HepG2 (cell line): Measurements from ENCODE around the gene CISD3. TPM values are rescaled to one million over a fixed set of nuclear protein-coding genes. Genes with fewer than 3 reads are reported as not detected.
A peak's percentile ranks its signal among the peaks of the same experiment; 100 is the strongest.

Experiments
- ATF4 ChIP-seq, 2 experiments: fragments of 450-650 bp in 1 of 2; sonication (generic) in 1 of 2; formaldehyde crosslinking; IDR thresholded peaks; 2 replicates each; pipeline versions ENCODE4 v1.5.0 to v1.8.0; 2020 to 2022; ENCODE audit warnings: mild to moderate bottlenecking in 1 of 2, missing genetic modification reagents in 1 of 2
- ATF7 ChIP-seq, 2 experiments: fragments of 450-650 bp in 1 of 2; sonication (generic) in 1 of 2; formaldehyde crosslinking in 1 of 2; IDR thresholded peaks; 2 replicates each; pipeline versions ENCODE4 v1.4.0 to v1.6.1; 2016 to 2020; ENCODE audit warnings: antibody characterized with exemption in 1 of 2, mild to moderate bottlenecking in 1 of 2, missing genetic modification reagents in 1 of 2
- EP300 ChIP-seq, 3 experiments: sonication (generic) in 1 of 3; formaldehyde crosslinking in 1 of 3; IDR thresholded peaks; 2 replicates each; pipeline versions ENCODE4 v1.5.1 to v1.6.1; 2011 to 2020; ENCODE audit warnings: low read depth in 2 of 3, low read length in 2 of 3, borderline replicate concordance in 1 of 3, improper control_type of control experiment in 1 of 3, mild to moderate bottlenecking in 1 of 3, missing genetic modification reagents in 1 of 3, moderate library complexity in 1 of 3
- HNF1B ChIP-seq: sonication (generic); formaldehyde crosslinking; IDR thresholded peaks from 2 replicates; pipeline ENCODE4 v1.5.1; 2020; ENCODE audit warnings: mild to moderate bottlenecking, moderate library complexity, missing genetic modification reagents
- IKZF1 ChIP-seq: fragments of 450-650 bp; IDR thresholded peaks from 2 replicates; pipeline ENCODE4 v1.7.1; 2016
- KLF9 ChIP-seq: IDR thresholded peaks from 2 replicates; pipeline ENCODE4 v1.6.1; 2016; ENCODE audit warnings: low read depth
- MAX ChIP-seq: IDR thresholded peaks from 2 replicates; pipeline ENCODE4 v1.6.1; 2012; ENCODE audit warnings: inconsistent platforms
- NFE2L2 ChIP-seq: fragments of 150-350 bp; IDR thresholded peaks from 2 replicates; pipeline ENCODE4 v1.6.1; 2014; ENCODE audit warnings: low read length
- NFKBIZ ChIP-seq: IDR thresholded peaks from 2 replicates; pipeline ENCODE4 v1.6.1; 2018; ENCODE audit warnings: missing genetic modification reagents, missing compliant biosample characterization
- RARG ChIP-seq: sonication (generic); formaldehyde crosslinking; IDR thresholded peaks from 2 replicates; pipeline ENCODE4 v1.4.0; 2020; ENCODE audit warnings: low read depth, mild to moderate bottlenecking, missing genetic modification reagents
- RFXAP ChIP-seq: sonication (generic); formaldehyde crosslinking; IDR thresholded peaks from 2 replicates; pipeline ENCODE4 v1.4.0; 2020; ENCODE audit warnings: missing genetic modification reagents, borderline replicate concordance
- SIN3A ChIP-seq: IDR thresholded peaks from 2 replicates; pipeline ENCODE4 v1.6.1; 2011; ENCODE audit warnings: low read depth, mild to moderate bottlenecking, control low read depth, low read length, borderline replicate concordance
- SKI ChIP-seq: fragments of 450-650 bp; IDR thresholded peaks from one replicate; pipeline ENCODE4 v1.6.1; 2018; ENCODE audit warnings: mild to moderate bottlenecking; ENCODE audit not compliant: partially characterized antibody
- SNAI1 ChIP-seq: sonication (generic); formaldehyde crosslinking; IDR thresholded peaks from 2 replicates; pipeline ENCODE4 v1.5.0; 2020; ENCODE audit warnings: mild to moderate bottlenecking, missing genetic modification reagents, borderline replicate concordance
- SP140L ChIP-seq: sonication (generic); formaldehyde crosslinking; IDR thresholded peaks from 2 replicates; pipeline ENCODE4 v1.4.0; 2020; ENCODE audit warnings: missing genetic modification reagents, borderline replicate concordance
- TBX2 ChIP-seq: sonication (generic); formaldehyde crosslinking; IDR thresholded peaks from 2 replicates; pipeline ENCODE4 v1.5.0; 2020; ENCODE audit warnings: missing genetic modification reagents, mild to moderate bottlenecking, borderline replicate concordance
- ZNF878 ChIP-seq: sonication (generic); formaldehyde crosslinking; IDR thresholded peaks from 2 replicates; pipeline ENCODE4 v1.8.1; 2023; ENCODE audit warnings: mild to moderate bottlenecking, missing genetic modification reagents, moderate library complexity
- polyA plus RNA-seq, 8 experiments: library from polyadenylated mRNA; depleted of rRNA in 3 of 8; stranded (reverse) in 7 of 8; unstranded in 1 of 8; fragments of >200 nt; fragmentation: Illumina TruSeq in 4 of 8; extraction: Trizol in 4 of 8; gene quantifications; 2 replicates each; pipeline versions ENCODE4 v1.2.1 to v1.2.3, GENCODE V29; 2011 to 2016; ENCODE audit warnings: low read depth in 4 of 8, missing spikeins in 1 of 8, mixed read lengths in 1 of 8; ENCODE audit not compliant: insufficient read depth in 1 of 8
- total RNA-seq, 5 experiments: library from RNA; depleted of rRNA; stranded (reverse); fragments of >200 nt; fragmentation: Illumina TruSeq; extraction: Trizol; gene quantifications; 2 replicates each; pipeline ENCODE4 v1.2.3, GENCODE V29; 2016; ENCODE audit warnings: low read depth in 1 of 5
- TF ChIP-seq, protein P1 (sequence below): sonication (generic); formaldehyde crosslinking; IDR thresholded peaks from 2 replicates; pipeline ENCODE4 v1.4.0; 2020; ENCODE audit warnings: missing genetic modification reagents
- TF ChIP-seq, protein P2 (sequence below): sonication (generic); formaldehyde crosslinking; IDR thresholded peaks from 2 replicates; pipeline ENCODE4 v1.4.0; 2020; ENCODE audit warnings: missing genetic modification reagents, borderline replicate concordance

Gene CISD3
- total and polyA plus RNA-seq, 2 of the 13 experiments (the other 11 are each of a cell fraction or from before 2014, with no cell fraction given): 30.0 to 34.1 TPM

DNA sequence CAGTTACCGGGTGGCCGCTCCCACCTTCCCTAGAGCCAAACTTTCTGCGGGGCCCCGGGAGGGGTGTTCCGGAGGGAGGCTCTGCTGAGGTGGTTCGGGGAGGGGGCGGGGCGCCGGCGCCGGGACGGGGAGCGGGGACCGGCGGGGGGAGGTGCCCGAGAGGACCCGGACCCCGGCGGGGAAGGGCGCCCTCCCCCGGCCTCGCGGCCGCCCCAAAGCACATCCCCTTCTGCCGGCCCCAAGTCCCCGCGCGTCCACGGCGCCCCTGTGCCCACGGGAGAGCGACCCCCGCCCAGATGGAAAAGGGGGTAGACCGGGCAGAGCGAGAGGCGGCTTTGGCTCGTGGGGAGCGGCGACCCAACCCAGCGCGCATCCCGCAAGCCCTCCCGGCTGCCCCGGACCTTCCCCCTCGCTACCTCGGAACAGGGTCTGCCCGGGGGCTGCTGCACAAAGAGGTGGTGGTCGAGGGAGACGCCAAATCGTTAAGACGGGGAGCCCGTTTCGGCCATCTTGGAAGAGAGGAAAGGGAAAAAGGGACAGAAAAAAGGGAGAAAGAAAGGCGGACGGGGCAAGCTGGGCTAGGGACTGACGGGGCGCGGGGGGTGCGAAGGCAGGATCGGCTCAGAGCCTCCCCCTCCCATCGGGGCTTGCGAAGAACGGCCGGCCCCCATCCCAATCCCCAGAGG is 17.5 kb downstream of the CISD3 start (continued):
- TF ChIP-seq, protein P1, sequence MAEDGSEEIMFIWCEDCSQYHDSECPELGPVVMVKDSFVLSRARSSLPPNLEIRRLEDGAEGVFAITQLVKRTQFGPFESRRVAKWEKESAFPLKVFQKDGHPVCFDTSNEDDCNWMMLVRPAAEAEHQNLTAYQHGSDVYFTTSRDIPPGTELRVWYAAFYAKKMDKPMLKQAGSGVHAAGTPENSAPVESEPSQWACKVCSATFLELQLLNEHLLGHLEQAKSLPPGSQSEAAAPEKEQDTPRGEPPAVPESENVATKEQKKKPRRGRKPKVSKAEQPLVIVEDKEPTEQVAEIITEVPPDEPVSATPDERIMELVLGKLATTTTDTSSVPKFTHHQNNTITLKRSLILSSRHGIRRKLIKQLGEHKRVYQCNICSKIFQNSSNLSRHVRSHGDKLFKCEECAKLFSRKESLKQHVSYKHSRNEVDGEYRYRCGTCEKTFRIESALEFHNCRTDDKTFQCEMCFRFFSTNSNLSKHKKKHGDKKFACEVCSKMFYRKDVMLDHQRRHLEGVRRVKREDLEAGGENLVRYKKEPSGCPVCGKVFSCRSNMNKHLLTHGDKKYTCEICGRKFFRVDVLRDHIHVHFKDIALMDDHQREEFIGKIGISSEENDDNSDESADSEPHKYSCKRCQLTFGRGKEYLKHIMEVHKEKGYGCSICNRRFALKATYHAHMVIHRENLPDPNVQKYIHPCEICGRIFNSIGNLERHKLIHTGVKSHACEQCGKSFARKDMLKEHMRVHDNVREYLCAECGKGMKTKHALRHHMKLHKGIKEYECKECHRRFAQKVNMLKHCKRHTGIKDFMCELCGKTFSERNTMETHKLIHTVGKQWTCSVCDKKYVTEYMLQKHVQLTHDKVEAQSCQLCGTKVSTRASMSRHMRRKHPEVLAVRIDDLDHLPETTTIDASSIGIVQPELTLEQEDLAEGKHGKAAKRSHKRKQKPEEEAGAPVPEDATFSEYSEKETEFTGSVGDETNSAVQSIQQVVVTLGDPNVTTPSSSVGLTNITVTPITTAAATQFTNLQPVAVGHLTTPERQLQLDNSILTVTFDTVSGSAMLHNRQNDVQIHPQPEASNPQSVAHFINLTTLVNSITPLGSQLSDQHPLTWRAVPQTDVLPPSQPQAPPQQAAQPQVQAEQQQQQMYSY: no peak
- TF ChIP-seq TBX2 (CRISPR knock-in tag) (no peak; the same call in 1 of the 2 replicates), NFE2L2 (no peak), SIN3A (0 out of 2 replicates have a peak, but pooled peaks have one; percentile 17), NFKBIZ (CRISPR knock-in tag) (no peak), KLF9 (0 out of 2 replicates have a peak, but pooled peaks have one; percentile 44), RFXAP (CRISPR knock-in tag) (no peak), ATF7 (IDR thresholded peaks at IDR 0.05) (no peak), ATF7 (CRISPR knock-in tag; IDR thresholded peaks at IDR 0.05) (peak; percentile 51; the same call in 1 of the 2 replicates), SNAI1 (CRISPR knock-in tag) (no peak), MAX (no peak; the same call in 1 of the 2 replicates), IKZF1 (no peak), SKI (no peak), SP140L (CRISPR knock-in tag) (no peak), ATF4 (CRISPR knock-in tag; IDR thresholded peaks at IDR 0.05) (no peak), EP300 (IDR thresholded peaks at IDR 0.05; ENCODE audit: low read depth in 2 of 2, low read length in 2 of 2) (no peak), EP300 (CRISPR knock-in tag; IDR thresholded peaks at IDR 0.05; ENCODE audit: borderline replicate concordance) (no peak), HNF1B (peak; percentile 47; the same call in 1 of the 2 replicates), ZNF878 (no peak), RARG (no peak)
- TF ChIP-seq, protein P2, sequence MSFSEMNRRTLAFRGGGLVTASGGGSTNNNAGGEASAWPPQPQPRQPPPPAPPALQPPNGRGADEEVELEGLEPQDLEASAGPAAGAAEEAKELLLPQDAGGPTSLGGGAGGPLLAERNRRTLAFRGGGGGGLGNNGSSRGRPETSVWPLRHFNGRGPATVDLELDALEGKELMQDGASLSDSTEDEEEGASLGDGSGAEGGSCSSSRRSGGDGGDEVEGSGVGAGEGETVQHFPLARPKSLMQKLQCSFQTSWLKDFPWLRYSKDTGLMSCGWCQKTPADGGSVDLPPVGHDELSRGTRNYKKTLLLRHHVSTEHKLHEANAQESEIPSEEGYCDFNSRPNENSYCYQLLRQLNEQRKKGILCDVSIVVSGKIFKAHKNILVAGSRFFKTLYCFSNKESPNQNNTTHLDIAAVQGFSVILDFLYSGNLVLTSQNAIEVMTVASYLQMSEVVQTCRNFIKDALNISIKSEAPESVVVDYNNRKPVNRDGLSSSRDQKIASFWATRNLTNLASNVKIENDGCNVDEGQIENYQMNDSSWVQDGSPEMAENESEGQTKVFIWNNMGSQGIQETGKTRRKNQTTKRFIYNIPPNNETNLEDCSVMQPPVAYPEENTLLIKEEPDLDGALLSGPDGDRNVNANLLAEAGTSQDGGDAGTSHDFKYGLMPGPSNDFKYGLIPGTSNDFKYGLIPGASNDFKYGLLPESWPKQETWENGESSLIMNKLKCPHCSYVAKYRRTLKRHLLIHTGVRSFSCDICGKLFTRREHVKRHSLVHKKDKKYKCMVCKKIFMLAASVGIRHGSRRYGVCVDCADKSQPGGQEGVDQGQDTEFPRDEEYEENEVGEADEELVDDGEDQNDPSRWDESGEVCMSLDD (CRISPR knock-in tag): no peak
